Activated effector memory CD4-positive, alpha-beta T cell treated with anti-CD3 and anti-CD28 coated beads, Interleukin-2, amount 50 U/mL, for 16 hours (primary cell): ENCODE measurements around the gene P4HTM.

Source experiments
- DNase-seq: peaks from one replicate; pipeline ENCODE4 v3.0.0-alpha.2; 2020

The P4HTM gene, protein sequence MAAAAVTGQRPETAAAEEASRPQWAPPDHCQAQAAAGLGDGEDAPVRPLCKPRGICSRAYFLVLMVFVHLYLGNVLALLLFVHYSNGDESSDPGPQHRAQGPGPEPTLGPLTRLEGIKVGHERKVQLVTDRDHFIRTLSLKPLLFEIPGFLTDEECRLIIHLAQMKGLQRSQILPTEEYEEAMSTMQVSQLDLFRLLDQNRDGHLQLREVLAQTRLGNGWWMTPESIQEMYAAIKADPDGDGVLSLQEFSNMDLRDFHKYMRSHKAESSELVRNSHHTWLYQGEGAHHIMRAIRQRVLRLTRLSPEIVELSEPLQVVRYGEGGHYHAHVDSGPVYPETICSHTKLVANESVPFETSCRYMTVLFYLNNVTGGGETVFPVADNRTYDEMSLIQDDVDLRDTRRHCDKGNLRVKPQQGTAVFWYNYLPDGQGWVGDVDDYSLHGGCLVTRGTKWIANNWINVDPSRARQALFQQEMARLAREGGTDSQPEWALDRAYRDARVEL

GRCh38 chr3:48989796-48990635, at the start of gene P4HTM:
Gene P4HTM, plus strand, starts transcription at chr3:48990241. Its CDS starts 16 bp downstream, at chr3:48990257.
- DNase-seq = peak; percentile 92

DNA sequence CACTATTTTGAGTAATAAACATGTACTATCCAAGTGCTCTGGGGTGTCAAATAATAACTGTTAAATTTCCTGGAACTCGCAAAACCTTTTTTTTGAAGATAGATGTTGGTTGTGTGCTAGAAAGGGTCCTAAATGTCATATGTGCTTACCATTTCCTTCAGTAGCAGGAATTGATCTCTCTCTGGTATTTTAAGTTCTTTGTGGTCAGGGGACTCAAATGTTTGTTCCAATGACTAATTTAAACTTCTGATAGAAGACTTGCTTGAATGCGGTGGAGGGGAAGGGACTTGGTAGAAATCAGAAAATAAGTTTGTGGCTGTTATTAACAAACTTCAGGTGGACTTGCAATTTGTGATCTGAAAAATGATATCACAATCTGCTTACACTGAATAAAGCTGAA, 44.6 kb upstream of the P4HTM start:
- no peak for DNase-seq

GRCh38 chr3:48945891-48946549, 44.0 kb upstream of the P4HTM start:
- DNase-seq = no peak

GRCh38 chr3:48949376-48949717, 40.7 kb upstream of the P4HTM start:
- DNase-seq = no peak

DNA sequence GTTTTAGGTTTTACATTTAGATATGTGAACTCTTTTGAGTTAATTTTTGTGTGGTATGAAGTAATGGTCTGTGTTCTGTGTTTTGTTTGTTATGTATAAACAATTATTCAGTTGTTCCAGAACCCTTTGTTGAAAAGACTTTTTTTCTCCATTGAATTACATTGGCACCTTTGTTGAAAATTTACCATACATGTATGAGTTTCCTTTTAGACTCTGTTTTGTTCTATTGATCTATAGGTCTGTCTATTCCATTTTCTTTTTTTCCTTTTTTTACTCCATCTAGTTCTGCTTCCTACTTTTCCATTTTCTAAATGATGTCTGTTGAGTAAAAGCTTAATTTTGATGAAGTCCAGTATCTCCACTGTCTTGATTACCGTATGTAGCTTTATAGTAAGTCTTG, 40.0 kb upstream of the P4HTM start:
- DNase-seq = no peak

DNA sequence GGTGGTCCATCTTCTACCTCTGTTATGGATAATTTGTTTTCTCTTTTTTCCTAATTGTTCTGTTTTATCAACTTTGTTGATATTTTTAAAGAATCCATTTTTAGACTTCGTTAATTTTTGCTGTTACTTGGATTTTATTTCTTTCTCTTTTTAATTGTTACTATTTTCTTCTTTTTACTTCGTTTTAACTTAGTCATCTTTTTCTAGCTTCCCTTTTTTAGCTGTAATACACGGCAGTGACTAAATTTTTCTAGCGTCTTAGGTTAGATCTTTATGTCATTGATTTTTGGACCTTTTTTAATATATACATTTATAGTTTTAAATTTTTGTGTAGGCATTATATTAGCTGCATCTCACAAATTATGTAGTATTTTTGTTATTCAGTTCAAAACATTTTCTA, 38.3 kb upstream of the P4HTM start:
- DNase-seq = no peak

GRCh38 chr3:48952510-48953118, 37.4 kb upstream of the P4HTM start:
- DNase-seq = peak; percentile 81

DNA sequence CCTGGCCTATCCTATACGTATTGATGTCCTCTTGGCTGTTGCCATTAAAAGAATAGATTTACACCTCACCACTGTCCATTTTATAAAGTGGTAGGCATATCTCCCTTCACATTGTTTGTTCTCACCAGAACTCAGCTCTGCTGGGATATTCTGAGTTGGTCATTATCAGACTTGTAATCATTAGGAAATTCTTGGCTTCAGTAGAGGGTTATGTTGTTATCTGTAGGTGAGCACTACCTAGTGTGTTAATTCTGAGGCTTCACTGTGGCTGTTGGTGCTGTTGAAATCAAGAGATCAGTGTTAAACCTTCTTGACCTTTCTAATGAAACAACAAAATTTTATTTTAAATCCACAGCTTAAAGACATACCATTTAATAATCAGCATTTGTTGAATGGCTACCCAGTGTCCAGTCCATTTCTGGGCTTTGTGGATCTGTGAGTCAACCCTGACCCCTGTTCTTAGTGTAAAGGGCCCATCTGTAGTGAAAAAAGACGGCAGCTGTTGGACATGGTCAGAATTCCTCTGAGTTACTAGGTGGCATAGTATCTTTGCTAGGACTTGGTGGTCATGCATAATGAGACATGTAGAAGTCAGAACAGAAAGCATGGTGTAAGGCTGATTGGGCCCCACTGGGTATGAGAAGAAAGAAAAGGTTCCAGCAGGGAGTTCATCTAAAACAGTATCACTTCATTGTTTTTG, 32.9 kb upstream of the P4HTM start:
- DNase-seq = no peak

DNA sequence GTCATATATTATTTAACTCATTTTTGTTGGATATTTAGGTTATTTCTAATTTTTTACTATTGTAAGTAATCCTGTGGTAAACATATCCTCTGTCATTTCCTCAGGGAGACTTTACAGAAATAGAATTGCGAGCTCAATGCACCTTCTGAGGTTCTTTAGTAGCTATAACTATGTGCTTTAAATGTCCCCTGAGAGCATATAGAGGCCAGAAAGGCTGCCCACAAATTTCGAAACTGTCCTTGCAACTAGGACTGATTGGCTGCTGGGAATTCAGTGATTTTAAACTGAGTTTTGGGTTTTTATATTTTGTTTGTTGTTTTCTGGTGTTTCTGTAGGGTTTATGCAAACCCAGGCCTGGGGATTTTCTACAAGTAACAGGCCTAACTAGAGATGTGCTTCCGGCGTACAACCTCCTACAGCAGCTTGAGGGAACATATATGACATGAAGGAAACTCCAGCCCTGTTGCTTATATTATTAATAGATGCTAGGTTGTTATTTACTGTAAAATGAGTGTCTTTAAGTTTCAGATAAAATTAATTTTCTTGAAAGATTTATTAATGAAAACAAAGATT, 29.1 kb upstream of the P4HTM start:
- no peak for DNase-seq

DNA sequence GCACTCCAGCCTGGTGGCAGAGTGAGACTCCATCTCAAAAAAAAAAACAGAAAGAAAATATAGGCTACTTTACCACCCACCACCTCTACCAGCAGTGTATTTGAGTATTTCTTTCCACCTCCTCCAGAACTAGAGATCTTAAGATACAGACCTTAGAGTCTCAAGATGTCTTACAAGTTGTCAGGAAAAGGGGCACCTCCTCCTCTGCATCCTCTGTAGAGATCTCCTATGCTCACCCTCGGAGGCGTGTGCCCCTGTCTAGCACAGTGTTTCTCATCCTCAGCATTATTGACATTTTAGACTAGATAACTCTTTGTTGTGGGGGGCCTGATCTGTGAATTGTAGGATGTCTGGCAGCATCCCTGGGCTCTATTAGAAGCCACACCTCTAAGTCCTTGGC, 27.7 kb upstream of the P4HTM start:
- no peak for DNase-seq

DNA sequence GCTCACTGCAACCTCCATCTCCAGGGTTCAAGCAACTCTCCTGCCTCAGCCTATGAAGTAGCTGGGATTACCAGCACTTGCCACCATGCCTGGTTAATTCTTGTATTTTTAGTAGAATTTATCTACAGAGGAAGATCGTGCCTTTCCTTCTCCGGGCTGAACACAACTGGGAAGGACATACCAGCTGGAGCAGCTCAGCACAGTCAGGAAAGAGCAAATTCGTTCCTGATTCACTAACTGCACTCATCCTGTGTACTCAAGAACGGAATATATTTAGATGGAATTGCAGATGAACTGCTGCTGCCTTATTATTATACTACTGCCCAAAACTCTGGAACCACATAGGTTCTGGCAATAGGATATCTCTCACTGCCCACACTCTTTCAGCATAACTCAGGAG, 27.1 kb upstream of the P4HTM start:
- DNase-seq = no peak

DNA sequence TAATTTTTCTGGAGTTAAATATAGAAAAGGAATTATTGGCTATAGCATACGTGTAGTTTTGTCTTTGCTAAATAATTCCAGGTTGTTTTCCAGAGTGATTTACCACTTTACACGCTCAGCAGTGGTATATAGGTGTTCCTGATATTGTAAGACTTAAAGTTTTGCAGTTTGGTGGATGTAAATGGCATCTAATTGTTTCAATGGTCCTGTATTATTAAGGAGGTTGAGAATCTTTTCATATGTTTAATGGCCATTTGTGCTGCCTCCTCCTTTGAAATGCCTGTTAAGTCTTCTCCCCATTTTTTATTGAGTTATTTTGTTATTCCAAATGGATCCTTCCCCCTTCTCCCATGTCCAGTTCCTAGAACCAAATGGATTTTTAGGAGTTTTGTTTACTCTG, 26.4 kb upstream of the P4HTM start:
- no peak for DNase-seq

DNA sequence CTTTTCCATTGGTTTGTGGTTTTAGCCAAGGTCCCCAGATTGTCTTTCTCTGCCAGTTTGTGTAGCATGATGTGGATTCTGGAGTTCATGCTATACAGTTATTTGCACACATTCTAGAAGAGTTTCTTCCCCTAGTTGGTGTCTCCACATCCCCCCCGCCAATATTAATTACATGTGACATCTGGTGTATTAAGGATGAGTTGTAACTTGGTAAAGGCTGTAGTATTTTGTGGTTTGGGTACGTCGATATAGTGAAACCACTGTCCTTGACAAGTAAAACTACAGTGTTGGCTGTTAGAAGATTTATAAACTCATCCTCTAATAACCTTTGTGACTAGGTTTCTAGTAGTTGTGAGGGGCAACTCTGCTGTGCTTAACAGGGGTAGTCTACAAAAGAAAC, 23.7 kb upstream of the P4HTM start:
- no peak for DNase-seq

GRCh38 chr3:48966876-48967361, 23.1 kb upstream of the P4HTM start:
- DNase-seq = peak; percentile 78

DNA sequence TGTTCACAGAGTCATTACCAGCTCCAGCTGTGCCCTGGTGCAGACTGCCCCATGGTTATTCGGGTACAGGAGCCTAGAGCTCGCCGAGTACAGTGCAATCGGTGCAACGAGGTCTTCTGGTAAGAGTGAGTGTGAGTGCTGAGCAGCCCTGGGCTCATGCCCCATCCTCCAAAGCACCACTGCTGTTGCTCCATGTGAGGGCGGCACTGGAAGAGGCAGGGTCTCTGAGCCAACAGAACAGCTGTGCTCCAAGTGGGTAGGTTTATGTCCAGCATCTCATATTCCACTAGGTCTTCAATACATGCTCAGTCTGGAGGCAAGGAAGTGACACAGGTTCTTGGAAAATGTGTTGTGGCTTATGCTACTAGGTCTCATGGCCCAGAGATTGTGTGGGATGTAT, 19.5 kb upstream of the P4HTM start:
- DNase-seq = no peak

DNA sequence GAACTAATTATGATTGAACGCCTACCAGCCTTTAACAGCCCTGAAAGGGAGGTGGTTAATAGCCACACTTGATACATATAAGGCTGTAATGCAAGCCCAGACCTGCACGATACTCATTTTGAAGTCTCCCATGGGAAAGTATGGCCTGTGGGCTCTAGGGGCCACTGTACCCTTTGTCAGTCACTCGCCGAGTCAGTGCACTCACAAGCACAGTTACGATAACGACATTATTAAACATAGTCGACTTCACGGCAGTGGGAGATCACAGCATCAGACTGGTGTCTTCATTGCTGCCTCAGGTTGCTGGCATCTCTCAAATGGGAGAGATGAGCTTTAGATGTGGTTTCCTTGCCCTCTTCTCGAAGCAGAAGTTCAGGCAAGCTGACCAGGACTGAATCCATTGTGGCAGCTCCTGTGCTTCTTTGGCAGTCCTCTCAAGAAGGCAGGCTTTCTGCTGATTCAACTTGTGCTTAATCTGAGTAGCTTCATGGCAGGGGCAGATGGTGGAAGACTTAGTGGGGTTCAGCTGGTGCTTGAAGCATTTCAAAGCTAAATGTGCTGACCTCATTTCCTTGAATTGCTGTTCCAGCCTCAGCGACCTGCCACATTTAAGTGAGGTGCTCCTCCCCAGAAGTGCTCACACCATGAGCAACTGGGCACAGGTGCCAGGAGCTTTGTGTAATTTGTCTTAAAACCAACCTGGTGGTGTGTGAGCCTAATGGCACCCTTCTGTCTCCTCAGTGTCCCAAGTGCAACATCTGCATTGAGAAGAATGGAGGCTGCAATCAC, 15.8 kb upstream of the P4HTM start:
- peak; percentile 41 for DNase-seq

DNA sequence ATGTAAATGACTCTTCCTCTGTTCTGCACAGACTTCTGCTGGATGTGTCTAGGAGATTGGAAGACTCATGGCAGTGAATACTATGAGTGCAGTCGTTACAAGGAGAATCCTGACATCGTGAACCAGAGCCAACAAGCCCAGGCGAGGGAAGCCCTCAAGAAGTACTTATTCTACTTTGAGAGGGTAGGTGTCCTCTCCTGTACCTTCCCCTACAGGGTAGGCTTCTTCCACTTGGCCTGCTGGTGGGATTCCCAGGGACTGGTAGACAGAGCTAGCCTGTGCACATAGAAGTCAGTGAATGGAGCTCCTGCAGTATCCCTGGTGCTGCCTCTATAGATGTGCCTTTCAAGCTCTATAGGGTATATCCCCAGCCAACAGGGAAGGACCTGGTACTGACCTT, 10.6 kb upstream of the P4HTM start:
- DNase-seq = no peak

- no peak for DNase-seq
Measured at GRCh38 chr3:48980295-48980694, 9.7 kb upstream of the P4HTM start.

DNA sequence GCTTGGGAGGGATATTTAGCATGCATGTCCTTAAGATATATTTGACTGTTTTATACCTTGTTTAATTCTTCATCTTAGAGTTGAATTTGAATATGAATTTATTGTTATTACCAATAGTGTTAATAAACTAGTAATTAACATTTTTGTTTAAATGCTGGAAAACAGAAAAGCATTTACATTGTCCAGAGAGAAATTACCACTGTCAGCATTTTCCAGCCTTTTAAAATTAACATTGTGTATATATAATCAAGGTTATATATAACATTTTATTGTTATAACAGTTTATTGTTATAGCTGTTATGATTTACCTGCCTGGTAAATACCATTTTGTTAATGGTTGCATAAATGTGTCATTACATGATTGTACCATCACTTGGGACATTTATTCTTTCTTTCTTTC, 8.0 kb upstream of the P4HTM start:
- DNase-seq = no peak

GRCh38 chr3:48982686-48983085, 7.4 kb upstream of the P4HTM start:
- no peak for DNase-seq

- no peak for DNase-seq
Measured at GRCh38 chr3:48983096-48983495, 6.9 kb upstream of the P4HTM start.
